Measurements from ENCODE around the gene RGN. TPM values are rescaled to one million over a fixed set of nuclear protein-coding genes. Genes with fewer than 3 reads are reported as not detected.
"Not testable (repeated sequence)": the region's sequence is repeated elsewhere in the genome, so short reads cannot be mapped to it uniquely, and the experiment has no call there.

RGN gene
- total RNA-seq, 2 donors from 2014 or later: 7.3 to 14.1 TPM

GRCh38 chrX:47133493-47133892, 55.2 kb downstream of the RGN start:
- no peaks in the 10 kb centered on the region for H3K27me3 ChIP-seq
- no peak overlapping the region for H3K4me3 ChIP-seq
- DNase-seq (ENCODE audit: low spot score): no peak
- H3K9me3 ChIP-seq: no peaks in the 10 kb centered on the region
- TF ChIP-seq CTCF (IDR thresholded peaks at IDR 0.05): no peak
- H3K4me1 ChIP-seq: peaks cover 0 to 6% of the 10 kb centered on the region in 2 donors
- H3K36me3 ChIP-seq: no peaks in the 10 kb centered on the region
- H3K27ac ChIP-seq: no peak overlapping the region

- H3K27ac ChIP-seq; H3K4me1 ChIP-seq; H3K9me3 ChIP-seq; H3K4me3 ChIP-seq; H3K36me3 ChIP-seq; DNase-seq (ENCODE audit: low spot score); H3K27me3 ChIP-seq: not testable (repeated sequence)
Observed at GRCh38 chrX:47135650-47136049, 57.4 kb downstream of the RGN start.

GRCh38 chrX:47138171-47138570, 59.9 kb downstream of the RGN start:
- peaks cover 8% of the 10 kb centered on the region for H3K36me3 ChIP-seq
- H3K4me3 ChIP-seq: no peak overlapping the region
- no peak overlapping the region for H3K27ac ChIP-seq
- DNase-seq (ENCODE audit: low spot score): no peak
- TF ChIP-seq CTCF (IDR thresholded peaks at IDR 0.05): no peak
- H3K4me1 ChIP-seq: peaks cover 0 to 2% of the 10 kb centered on the region in 2 donors
- H3K27me3 ChIP-seq: no peaks in the 10 kb centered on the region
- no peaks in the 10 kb centered on the region for H3K9me3 ChIP-seq

Other genes with a start within 250 kb of the RGN start
- 1 to 10 TPM; 3.9 to 5.0 TPM for gene RP2, start 241.4 kb upstream of the RGN start, total RNA-seq
- 1 to 10 TPM; 3.8 to 3.9 TPM for gene JADE3, start 166.0 kb upstream of the RGN start, total RNA-seq
- 100 to 1,000 TPM; 113 to 120 TPM for gene NDUFB11, start 66.3 kb downstream of the RGN start, total RNA-seq
- 10 to 100 TPM; 22.1 to 32.1 TPM for gene RBM10, start 66.8 kb downstream of the RGN start, total RNA-seq
- 100 to 1,000 TPM; 102 to 136 TPM for gene UBA1, start 115.4 kb downstream of the RGN start, total RNA-seq
- gene CDK16, start 140.2 kb downstream of the RGN start, total RNA-seq: 100 to 1,000 TPM; 128 to 140 TPM
- gene USP11, start 154.6 kb downstream of the RGN start, total RNA-seq: 10 to 100 TPM; 35.2 to 63.6 TPM